Measurements from ENCODE around the gene GPR108. TPM values are rescaled to one million over a fixed set of nuclear protein-coding genes. Genes with fewer than 3 reads are reported as not detected.

Gene GPR108
- total RNA-seq (2021; ENCODE audit: unreplicated experiment) (43.0 TPM), Bru-seq, nascent RNA (percentile 54 among the genes with signal in this experiment), BruChase-seq, experiment 1, labeled RNA remaining after a 2-hour chase (percentile 67 among the genes with signal in this experiment), BruChase-seq, experiment 2, labeled RNA remaining after a 6-hour chase (percentile 71 among the genes with signal in this experiment)
- polyA plus RNA-seq (2012; ENCODE audit: insufficient read length), result 63.5 TPM
- long read RNA-seq, transcript GPR108-201 (18 exons, 2,057 nt), result major isoform, 29 of 60 reads
- long read RNA-seq, partial matches to known transcripts, result 8 of 60 reads
- long read RNA-seq, other reads (novel, unspliced or antisense), result 17 of 60 reads

GRCh38 chr19:6737284-6737872 is at the start of gene GPR108:
Gene GPR108, minus strand, starts transcription at chr19:6737580. Its CDS starts 4 bp downstream, at chr19:6737576.
- no peak for TF ChIP-seq POLR2AphosphoS5 (IDR thresholded peaks at IDR 0.05; ENCODE audit: low read depth, low read length)
- TF ChIP-seq, protein P1, sequence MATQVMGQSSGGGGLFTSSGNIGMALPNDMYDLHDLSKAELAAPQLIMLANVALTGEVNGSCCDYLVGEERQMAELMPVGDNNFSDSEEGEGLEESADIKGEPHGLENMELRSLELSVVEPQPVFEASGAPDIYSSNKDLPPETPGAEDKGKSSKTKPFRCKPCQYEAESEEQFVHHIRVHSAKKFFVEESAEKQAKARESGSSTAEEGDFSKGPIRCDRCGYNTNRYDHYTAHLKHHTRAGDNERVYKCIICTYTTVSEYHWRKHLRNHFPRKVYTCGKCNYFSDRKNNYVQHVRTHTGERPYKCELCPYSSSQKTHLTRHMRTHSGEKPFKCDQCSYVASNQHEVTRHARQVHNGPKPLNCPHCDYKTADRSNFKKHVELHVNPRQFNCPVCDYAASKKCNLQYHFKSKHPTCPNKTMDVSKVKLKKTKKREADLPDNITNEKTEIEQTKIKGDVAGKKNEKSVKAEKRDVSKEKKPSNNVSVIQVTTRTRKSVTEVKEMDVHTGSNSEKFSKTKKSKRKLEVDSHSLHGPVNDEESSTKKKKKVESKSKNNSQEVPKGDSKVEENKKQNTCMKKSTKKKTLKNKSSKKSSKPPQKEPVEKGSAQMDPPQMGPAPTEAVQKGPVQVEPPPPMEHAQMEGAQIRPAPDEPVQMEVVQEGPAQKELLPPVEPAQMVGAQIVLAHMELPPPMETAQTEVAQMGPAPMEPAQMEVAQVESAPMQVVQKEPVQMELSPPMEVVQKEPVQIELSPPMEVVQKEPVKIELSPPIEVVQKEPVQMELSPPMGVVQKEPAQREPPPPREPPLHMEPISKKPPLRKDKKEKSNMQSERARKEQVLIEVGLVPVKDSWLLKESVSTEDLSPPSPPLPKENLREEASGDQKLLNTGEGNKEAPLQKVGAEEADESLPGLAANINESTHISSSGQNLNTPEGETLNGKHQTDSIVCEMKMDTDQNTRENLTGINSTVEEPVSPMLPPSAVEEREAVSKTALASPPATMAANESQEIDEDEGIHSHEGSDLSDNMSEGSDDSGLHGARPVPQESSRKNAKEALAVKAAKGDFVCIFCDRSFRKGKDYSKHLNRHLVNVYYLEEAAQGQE (IDR thresholded peaks at IDR 0.05; ENCODE audit: insufficient read depth in 1 of 2, low read depth in 2 of 2, low read length in 1 of 2), result no peak
- TF ChIP-seq SIN3A (IDR thresholded peaks at IDR 0.05; ENCODE audit: borderline replicate concordance, insufficient read depth, low read depth, low read length), result 0 out of 2 replicates have a peak, but pooled peaks have one; percentile 27
- TF ChIP-seq TCF7L2 (IDR thresholded peaks at IDR 0.05; ENCODE audit: low read depth, low read length), result peak; percentile 77
- TF ChIP-seq, protein P2, sequence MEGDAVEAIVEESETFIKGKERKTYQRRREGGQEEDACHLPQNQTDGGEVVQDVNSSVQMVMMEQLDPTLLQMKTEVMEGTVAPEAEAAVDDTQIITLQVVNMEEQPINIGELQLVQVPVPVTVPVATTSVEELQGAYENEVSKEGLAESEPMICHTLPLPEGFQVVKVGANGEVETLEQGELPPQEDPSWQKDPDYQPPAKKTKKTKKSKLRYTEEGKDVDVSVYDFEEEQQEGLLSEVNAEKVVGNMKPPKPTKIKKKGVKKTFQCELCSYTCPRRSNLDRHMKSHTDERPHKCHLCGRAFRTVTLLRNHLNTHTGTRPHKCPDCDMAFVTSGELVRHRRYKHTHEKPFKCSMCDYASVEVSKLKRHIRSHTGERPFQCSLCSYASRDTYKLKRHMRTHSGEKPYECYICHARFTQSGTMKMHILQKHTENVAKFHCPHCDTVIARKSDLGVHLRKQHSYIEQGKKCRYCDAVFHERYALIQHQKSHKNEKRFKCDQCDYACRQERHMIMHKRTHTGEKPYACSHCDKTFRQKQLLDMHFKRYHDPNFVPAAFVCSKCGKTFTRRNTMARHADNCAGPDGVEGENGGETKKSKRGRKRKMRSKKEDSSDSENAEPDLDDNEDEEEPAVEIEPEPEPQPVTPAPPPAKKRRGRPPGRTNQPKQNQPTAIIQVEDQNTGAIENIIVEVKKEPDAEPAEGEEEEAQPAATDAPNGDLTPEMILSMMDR (IDR thresholded peaks at IDR 0.05), result no peak
- H3K27ac ChIP-seq (ENCODE audit: low read length), result peak within 1 kb of the TSS; percentile 92
- ChIA-PET POLR2A (interaction anchor here (0.5 kb wide), 1 partner anchor 46 kb away, joined by 12 read pairs; no protein-coding TSS in a partner anchor), CTCF (interaction anchor here (0.5 to 1.6 kb wide), 3 partner anchors 16 to 332 kb away, joined by 3 to 11 read pairs (median 5); partner anchors contain the start of gene ZNF557)
- peak; percentile 99 for DNase-seq (ENCODE audit: low read depth, low spot score)
- BruUV-seq (replicated peaks), result no TSS peak
- H3K9me3 ChIP-seq (ENCODE audit: control insufficient read depth, insufficient read depth, low read depth, low read length), result no peaks in the 10 kb centered on the region
- intact Hi-C loops (cut with micrococcal nuclease; ENCODE audit: unreplicated experiment) (no loop called here), in situ Hi-C loops (cut with HindIII; ENCODE audit: low pct_unique_long_range_greater_than_20kb, low sequenced_read_pairs) (no loop called here)
- H3K27me3 ChIP-seq (ENCODE audit: control insufficient read depth, insufficient read depth, low read length), result no peaks in the 10 kb centered on the region
- peak; percentile 81 for ATAC-seq
- H3K4me1 ChIP-seq (ENCODE audit: control insufficient read depth, insufficient read depth, low read length), result peaks cover 15% of the 10 kb centered on the region
- peak within 1 kb of the TSS; percentile 88 to 92 for H3K4me3 ChIP-seq (ENCODE audit: low read depth in 2 of 2, low read length in 2 of 2)
- H3K36me3 ChIP-seq (ENCODE audit: control insufficient read depth, insufficient read depth, low read length), result no peaks in the 10 kb centered on the region; the same call in 1 of the 2 replicates

GRCh38 chr19:6779206-6779605 is 41.8 kb upstream of the GPR108 start:
- TF ChIP-seq, protein P1 (IDR thresholded peaks at IDR 0.05; ENCODE audit: insufficient read depth in 1 of 2, low read depth in 2 of 2, low read length in 1 of 2), result no peak
- TF ChIP-seq, protein P2 (IDR thresholded peaks at IDR 0.05), result no peak
- TF ChIP-seq SIN3A (IDR thresholded peaks at IDR 0.05; ENCODE audit: borderline replicate concordance, insufficient read depth, low read depth, low read length) (no peak), TCF7L2 (IDR thresholded peaks at IDR 0.05; ENCODE audit: low read depth, low read length) (no peak), POLR2AphosphoS5 (IDR thresholded peaks at IDR 0.05; ENCODE audit: low read depth, low read length) (no peak)
- no peaks in the 10 kb centered on the region for H3K4me1 ChIP-seq (ENCODE audit: control insufficient read depth, insufficient read depth, low read length)
- H3K9me3 ChIP-seq (ENCODE audit: control insufficient read depth, insufficient read depth, low read depth, low read length), result no peaks in the 10 kb centered on the region
- ATAC-seq (no peak), DNase-seq (ENCODE audit: low read depth, low spot score) (no peak)
- in situ Hi-C loops (cut with HindIII; ENCODE audit: low pct_unique_long_range_greater_than_20kb, low sequenced_read_pairs) (no loop called here), intact Hi-C loops (cut with micrococcal nuclease; ENCODE audit: unreplicated experiment) (no loop called here)
- H3K36me3 ChIP-seq (ENCODE audit: control insufficient read depth, insufficient read depth, low read length), result no peaks in the 10 kb centered on the region
- no peak overlapping the region for H3K4me3 ChIP-seq (ENCODE audit: low read depth in 2 of 2, low read length in 2 of 2)
- CTCF ChIA-PET, result no interaction called here
- H3K27me3 ChIP-seq (ENCODE audit: control insufficient read depth, insufficient read depth, low read length), result no peaks in the 10 kb centered on the region
- POLR2A ChIA-PET, result interaction anchor here (0.6 kb wide), 1 partner anchor 42 kb away, joined by 3 read pairs; no protein-coding TSS in a partner anchor
- no peak overlapping the region for H3K27ac ChIP-seq (ENCODE audit: low read length)
- no TSS peak for BruUV-seq (replicated peaks)
